ENCODE measurements around the gene ERICH6B.

ERICH6B gene

GRCh38 chr13:45621950-45622349 lies 6.4 kb upstream of the ERICH6B start:
- no peaks in the 10 kb centered on the region for H3K9me2 ChIP-seq (ENCODE audit: low read depth, low read length)
- no peaks in the 10 kb centered on the region for H4K20me1 ChIP-seq (ENCODE audit: insufficient read depth, low read length)
- no peak overlapping the region for H3K9ac ChIP-seq (ENCODE audit: low read length)
- no peaks in the 10 kb centered on the region for H3K4me1 ChIP-seq (ENCODE audit: insufficient read depth, low read length, severe bottlenecking)
- H3K9me3 ChIP-seq (ENCODE audit: low read length): no peaks in the 10 kb centered on the region
- H3K4me2 ChIP-seq (ENCODE audit: low read length): no peak overlapping the region
- H3K4me3 ChIP-seq (ENCODE audit: low read depth, low read length, poor library complexity, severe bottlenecking): no peak overlapping the region
- H3K36me3 ChIP-seq (ENCODE audit: insufficient read depth, low read length): no peaks in the 10 kb centered on the region
- no peaks in the 10 kb centered on the region for H3K27me3 ChIP-seq (ENCODE audit: insufficient read depth, low read length)
- H2AFZ ChIP-seq (ENCODE audit: low read length): no peak overlapping the region
- TF ChIP-seq EZH2 (IDR thresholded peaks at IDR 0.05; ENCODE audit: borderline replicate concordance, low read length): no peak
- no peak for TF ChIP-seq CTCF (IDR thresholded peaks at IDR 0.05; ENCODE audit: low read length)
- H3K79me2 ChIP-seq (ENCODE audit: insufficient read depth, low read length): no peaks in the 10 kb centered on the region
- no peaks in the 10 kb centered on the region for H3F3A ChIP-seq (ENCODE audit: insufficient read depth, low read length)
- no peak overlapping the region for H3K27ac ChIP-seq (ENCODE audit: low read depth, low read length, poor library complexity, severe bottlenecking)

- TF ChIP-seq EZH2 (IDR thresholded peaks at IDR 0.05; ENCODE audit: borderline replicate concordance, low read length) (no peak), CTCF (IDR thresholded peaks at IDR 0.05; ENCODE audit: low read length) (no peak)
- Histone ChIP-seq H2AFZ (ENCODE audit: low read length) (no peak overlapping the region), H3K9me2 (ENCODE audit: low read depth, low read length) (no peaks in the 10 kb centered on the region), H3K79me2 (ENCODE audit: insufficient read depth, low read length) (no peaks in the 10 kb centered on the region), H3F3A (ENCODE audit: insufficient read depth, low read length) (no peaks in the 10 kb centered on the region), H3K9me3 (ENCODE audit: low read length) (no peaks in the 10 kb centered on the region), H3K27ac (ENCODE audit: low read depth, low read length, poor library complexity, severe bottlenecking) (no peak overlapping the region), H3K27me3 (ENCODE audit: insufficient read depth, low read length) (no peaks in the 10 kb centered on the region), H3K4me3 (ENCODE audit: low read depth, low read length, poor library complexity, severe bottlenecking) (no peak overlapping the region), H3K36me3 (ENCODE audit: insufficient read depth, low read length) (no peaks in the 10 kb centered on the region), H3K4me2 (ENCODE audit: low read length) (no peak overlapping the region), H4K20me1 (ENCODE audit: insufficient read depth, low read length) (no peaks in the 10 kb centered on the region), H3K9ac (ENCODE audit: low read length) (no peak overlapping the region), H3K4me1 (ENCODE audit: insufficient read depth, low read length, severe bottlenecking) (no peaks in the 10 kb centered on the region)
These were observed 7.6 kb downstream of the ERICH6B start for GRCh38 chr13:45607931-45608330.

DNA sequence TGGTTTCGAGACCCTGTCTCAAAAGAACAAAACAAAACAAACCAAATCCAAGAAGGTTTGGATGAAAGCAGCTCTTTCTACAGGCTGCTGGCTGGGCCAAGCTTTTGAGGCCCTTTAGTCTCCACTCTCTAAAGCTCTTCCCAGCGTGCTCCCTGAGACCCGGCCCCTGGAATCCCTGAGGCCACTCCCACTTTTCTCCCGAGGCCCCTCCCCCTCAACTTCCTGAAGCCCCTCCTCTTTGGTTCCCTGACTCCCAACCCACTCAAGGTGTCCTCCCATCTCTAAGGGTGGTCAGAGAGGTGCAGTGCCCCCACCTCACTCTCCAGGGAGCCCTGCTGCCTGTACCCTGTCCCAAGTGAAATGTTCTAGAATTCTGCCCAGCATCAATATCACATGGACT lies 10.6 kb downstream of the ERICH6B start:
- H3K27me3 ChIP-seq (ENCODE audit: insufficient read depth, low read length): no peaks in the 10 kb centered on the region
- H3K79me2 ChIP-seq (ENCODE audit: insufficient read depth, low read length): no peaks in the 10 kb centered on the region
- H3K4me2 ChIP-seq (ENCODE audit: low read length): no peak overlapping the region
- no peak overlapping the region for H3K9ac ChIP-seq (ENCODE audit: low read length)
- H3K27ac ChIP-seq (ENCODE audit: low read depth, low read length, poor library complexity, severe bottlenecking): no peak overlapping the region
- no peak overlapping the region for H3K4me3 ChIP-seq (ENCODE audit: low read depth, low read length, poor library complexity, severe bottlenecking)
- H3K9me3 ChIP-seq (ENCODE audit: low read length): no peaks in the 10 kb centered on the region
- no peaks in the 10 kb centered on the region for H3K4me1 ChIP-seq (ENCODE audit: insufficient read depth, low read length, severe bottlenecking)
- no peaks in the 10 kb centered on the region for H3F3A ChIP-seq (ENCODE audit: insufficient read depth, low read length)
- no peaks in the 10 kb centered on the region for H3K36me3 ChIP-seq (ENCODE audit: insufficient read depth, low read length)
- no peaks in the 10 kb centered on the region for H3K9me2 ChIP-seq (ENCODE audit: low read depth, low read length)
- TF ChIP-seq EZH2 (IDR thresholded peaks at IDR 0.05; ENCODE audit: borderline replicate concordance, low read length) (no peak), CTCF (IDR thresholded peaks at IDR 0.05; ENCODE audit: low read length) (no peak)
- H2AFZ ChIP-seq (ENCODE audit: low read length): no peak overlapping the region
- no peaks in the 10 kb centered on the region for H4K20me1 ChIP-seq (ENCODE audit: insufficient read depth, low read length)

All from OCI-LY1 (cell line).